DOHH2 (cell line): ENCODE measurements around the gene PSTPIP1.

Experiments
- H3F3A ChIP-seq: fragments of 200-600 bp; sonication (generic), shearing (Covaris generic); 2 replicates; pipeline ENCODE4 v1.6.0; 2016; ENCODE audit warnings: antibody characterized with exemption, mild to moderate bottlenecking; ENCODE audit not compliant: control insufficient read depth, insufficient read depth
- H3K27ac ChIP-seq: fragments of 200-600 bp; sonication (generic); 2 replicates; pipeline ENCODE4 v1.5.1; 2014; ENCODE audit warnings: low read depth, mild to moderate bottlenecking, low read length, moderate library complexity
- H3K27me3 ChIP-seq: fragments of 200-600 bp; sonication (generic); 2 replicates; pipeline ENCODE4 v1.6.1; 2014; ENCODE audit warnings: mild to moderate bottlenecking, low read length, mixed read lengths; ENCODE audit not compliant: control insufficient read depth
- H3K36me3 ChIP-seq: fragments of 200-600 bp; sonication (generic); 2 replicates; pipeline ENCODE4 v1.6.1; 2014; ENCODE audit warnings: mild to moderate bottlenecking, low read length, moderate library complexity, mixed read lengths; ENCODE audit not compliant: control insufficient read depth
- H3K4me1 ChIP-seq: fragments of 200-600 bp; sonication (generic); 2 replicates; pipeline ENCODE4 v1.6.1; 2014; ENCODE audit warnings: mild to moderate bottlenecking, low read length, mixed read lengths; ENCODE audit not compliant: control insufficient read depth
- H3K4me2 ChIP-seq: fragments of 200-600 bp; sonication (generic); 2 replicates; pipeline ENCODE4 v1.6.0; 2014; ENCODE audit warnings: mild to moderate bottlenecking, low read length, moderate library complexity
- H3K4me3 ChIP-seq: fragments of 200-600 bp; sonication (generic); 2 replicates; pipeline ENCODE4 v1.5.1; 2014; ENCODE audit warnings: mild to moderate bottlenecking, low read length, mixed read lengths
- H3K79me2 ChIP-seq: fragments of 200-600 bp; sonication (generic); 2 replicates; pipeline ENCODE4 v1.6.1; 2014; ENCODE audit warnings: mild to moderate bottlenecking, low read length, mixed read lengths; ENCODE audit not compliant: control insufficient read depth
- H3K9me2 ChIP-seq: fragments of 200-600 bp; sonication (generic); replicated peaks from 2 replicates; pipeline ENCODE4 v1.6.1; 2014; ENCODE audit warnings: mild to moderate bottlenecking, low read length, mixed read lengths; ENCODE audit not compliant: control insufficient read depth
- H3K9me3 ChIP-seq: fragments of 200-600 bp; sonication (generic); 2 replicates; pipeline ENCODE4 v1.6.1; 2014; ENCODE audit warnings: antibody characterized with exemption, low read length, mixed read lengths; ENCODE audit not compliant: control insufficient read depth, insufficient read depth
- H4K20me1 ChIP-seq: fragments of 200-600 bp; sonication (generic); 2 replicates; pipeline ENCODE4 v1.6.0; 2014; ENCODE audit warnings: low read depth, mild to moderate bottlenecking, antibody characterized with exemption, low read length, moderate library complexity; ENCODE audit not compliant: control insufficient read depth, insufficient read depth
- CTCF ChIP-seq: fragments of 200-600 bp; sonication (generic); IDR thresholded peaks from one replicate; pipeline ENCODE4 v1.5.1; 2014; ENCODE audit warnings: antibody characterized with exemption, mild to moderate bottlenecking, low read depth, low read length; ENCODE audit not compliant: poor library complexity, severe bottlenecking
- EZH2phosphoT487 ChIP-seq: fragments of 200-600 bp; sonication (generic); IDR thresholded peaks from 2 replicates; pipeline ENCODE4 v1.6.1; 2017; ENCODE audit warnings: borderline replicate concordance, mild to moderate bottlenecking, antibody characterized with exemption, low read length, moderate library complexity, mixed read lengths

Gene PSTPIP1

GRCh38 chr15:77046704-77047412 lies 51.9 kb downstream of the PSTPIP1 start:
- Histone ChIP-seq H3K27me3 (no peaks in the 10 kb centered on the region), H3K4me2 (no peak overlapping the region), H3K9me2 (no peaks in the 10 kb centered on the region), H3K4me1 (no peaks in the 10 kb centered on the region), H3K36me3 (peaks cover 58% of the 10 kb centered on the region), H3K4me3 (no peak overlapping the region), H3K9me3 (no peaks in the 10 kb centered on the region), H3K79me2 (no peaks in the 10 kb centered on the region), H4K20me1 (no peaks in the 10 kb centered on the region), H3K27ac (no peak overlapping the region), H3F3A (no peaks in the 10 kb centered on the region; the same call in 1 of the 2 replicates)
- no peak for TF ChIP-seq CTCF
- no peak for TF ChIP-seq EZH2phosphoT487

- TF ChIP-seq EZH2phosphoT487 (no peak), CTCF (no peak)
- H3K27me3 ChIP-seq, result no peaks in the 10 kb centered on the region
- no peak overlapping the region for H3K4me2 ChIP-seq
- H3F3A ChIP-seq, result no peaks in the 10 kb centered on the region
- no peak overlapping the region for H3K4me3 ChIP-seq
- peaks cover 64% of the 10 kb centered on the region for H3K36me3 ChIP-seq
- no peaks in the 10 kb centered on the region for H3K4me1 ChIP-seq
- H4K20me1 ChIP-seq, result no peaks in the 10 kb centered on the region
- H3K79me2 ChIP-seq, result no peaks in the 10 kb centered on the region
- H3K9me3 ChIP-seq, result no peaks in the 10 kb centered on the region
- H3K27ac ChIP-seq, result no peak overlapping the region
- no peaks in the 10 kb centered on the region for H3K9me2 ChIP-seq
Measured at GRCh38 chr15:77048135-77048876, 53.4 kb downstream of the PSTPIP1 start.

GRCh38 chr15:77052556-77052955 lies 57.6 kb downstream of the PSTPIP1 start:
- Histone ChIP-seq H3F3A (no peaks in the 10 kb centered on the region), H3K36me3 (peaks cover 51% of the 10 kb centered on the region)
- TF ChIP-seq EZH2phosphoT487 (no peak), CTCF (no peak)

More at GRCh38 chr15:77052556-77052955, 57.6 kb downstream of the PSTPIP1 start:
- Histone ChIP-seq H3K9me2 (no peaks in the 10 kb centered on the region), H3K79me2 (peaks cover 19% of the 10 kb centered on the region), H3K4me3 (no peak overlapping the region), H3K27me3 (no peaks in the 10 kb centered on the region), H3K27ac (no peak overlapping the region), H3K4me2 (no peak overlapping the region), H3K9me3 (no peaks in the 10 kb centered on the region), H4K20me1 (peaks cover 2% of the 10 kb centered on the region; the same call in 1 of the 2 replicates), H3K4me1 (no peaks in the 10 kb centered on the region)
